ENCODE results near the gene IRX6.

IRX6 gene

GRCh38 chr16:55367301-55367811 is 43.4 kb downstream of the IRX6 start:
- no peak for DNase-seq (ENCODE audit: low read depth, low spot score)

GRCh38 chr16:55367866-55368603 is 44.0 kb downstream of the IRX6 start:
- DNase-seq (ENCODE audit: low read depth, low spot score) = no peak

GRCh38 chr16:55369151-55369550 is 45.1 kb downstream of the IRX6 start:
- no peak for DNase-seq (ENCODE audit: low read depth, low spot score)

DNA sequence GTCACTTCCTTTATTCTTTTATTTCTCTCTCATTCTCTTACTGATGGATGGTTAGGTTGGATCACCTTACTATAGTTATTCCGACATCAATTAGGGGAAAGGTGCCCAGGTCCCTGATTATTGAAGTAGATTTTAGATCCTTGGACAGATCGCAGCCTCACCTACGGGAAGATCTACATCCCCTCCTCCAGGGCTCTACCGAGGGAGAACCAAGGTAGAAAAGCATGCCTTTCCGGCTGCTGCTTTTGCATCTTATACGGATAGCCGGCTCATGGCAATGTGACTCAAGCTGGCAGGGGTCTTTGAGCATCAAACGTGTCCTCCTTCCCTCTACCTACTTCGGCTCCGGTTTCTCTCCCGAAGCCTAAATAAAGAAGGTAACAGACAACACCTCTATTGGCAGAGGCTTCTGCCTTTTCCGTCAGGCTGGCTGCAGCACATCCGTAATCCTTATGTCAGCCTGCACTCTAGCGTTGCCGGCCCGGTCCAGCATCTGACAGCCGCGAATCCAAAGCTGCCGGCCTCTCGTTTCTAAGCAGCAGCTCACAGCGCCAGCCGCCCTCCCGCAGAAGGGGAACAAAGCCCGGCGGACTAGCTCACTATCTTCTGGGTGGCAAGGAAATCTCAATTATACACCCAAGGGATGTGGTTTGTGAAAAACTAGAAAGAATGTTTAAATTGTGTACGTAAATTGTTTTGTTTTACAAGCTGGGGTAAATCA is 46.9 kb downstream of the IRX6 start:
- DNase-seq (ENCODE audit: low read depth, low spot score) = no peak

DNA sequence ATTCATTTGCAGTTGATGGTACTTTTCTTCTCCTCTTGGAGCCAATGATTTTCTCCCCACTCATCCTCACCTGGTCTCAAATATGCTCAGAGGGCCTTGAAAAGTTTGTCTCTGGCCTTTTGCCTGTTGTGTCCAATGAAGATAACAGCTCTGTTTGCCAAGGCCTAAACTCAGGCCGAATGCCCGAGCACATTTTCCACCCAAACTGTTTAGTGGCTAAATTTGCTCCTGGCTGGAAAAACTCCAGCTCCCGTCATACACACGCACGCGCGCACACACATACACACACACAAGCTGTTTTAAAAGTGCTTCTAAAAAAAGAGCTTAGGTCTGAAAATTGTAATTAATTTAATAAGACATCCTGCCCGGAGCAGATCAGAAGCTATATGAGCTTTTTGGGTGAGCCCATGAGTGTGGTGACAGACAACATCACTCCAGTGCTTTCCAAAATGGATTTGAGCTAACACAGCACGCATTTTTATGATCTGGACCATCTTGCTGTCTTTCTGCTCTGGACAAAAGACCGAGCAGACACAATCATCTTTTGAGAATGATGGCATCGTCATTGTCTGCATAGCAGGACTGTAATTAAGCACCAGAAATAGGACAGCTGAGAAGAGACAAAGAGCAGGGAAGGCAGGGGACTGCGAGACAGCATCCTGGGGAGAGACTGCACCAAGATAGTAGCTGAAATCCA is 48.9 kb downstream of the IRX6 start:
- DNase-seq (ENCODE audit: low read depth, low spot score) = no peak

GRCh38 chr16:55373489-55373832 is 49.5 kb downstream of the IRX6 start:
- DNase-seq (ENCODE audit: low read depth, low spot score) = no peak

DNA sequence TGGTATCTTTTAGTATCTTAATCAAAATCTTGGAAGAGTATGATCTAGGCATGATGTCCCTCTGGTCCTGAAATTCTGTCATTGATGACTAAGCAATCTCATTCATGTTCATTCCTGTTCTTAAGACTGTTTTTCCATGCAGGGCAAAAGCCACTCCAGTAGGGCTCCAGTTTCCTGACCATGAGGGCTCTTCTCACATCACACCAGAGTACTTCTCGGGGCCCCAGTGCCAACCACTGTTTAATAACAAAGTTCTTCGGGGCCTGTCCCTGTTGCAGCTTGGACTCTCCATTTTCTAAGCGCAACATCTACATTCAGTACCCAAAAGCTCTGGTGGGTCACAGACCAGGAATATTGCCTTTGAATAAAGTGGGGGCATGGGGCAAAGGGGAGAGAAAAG is 52.0 kb downstream of the IRX6 start:
- DNase-seq (ENCODE audit: low read depth, low spot score) = no peak

DNA sequence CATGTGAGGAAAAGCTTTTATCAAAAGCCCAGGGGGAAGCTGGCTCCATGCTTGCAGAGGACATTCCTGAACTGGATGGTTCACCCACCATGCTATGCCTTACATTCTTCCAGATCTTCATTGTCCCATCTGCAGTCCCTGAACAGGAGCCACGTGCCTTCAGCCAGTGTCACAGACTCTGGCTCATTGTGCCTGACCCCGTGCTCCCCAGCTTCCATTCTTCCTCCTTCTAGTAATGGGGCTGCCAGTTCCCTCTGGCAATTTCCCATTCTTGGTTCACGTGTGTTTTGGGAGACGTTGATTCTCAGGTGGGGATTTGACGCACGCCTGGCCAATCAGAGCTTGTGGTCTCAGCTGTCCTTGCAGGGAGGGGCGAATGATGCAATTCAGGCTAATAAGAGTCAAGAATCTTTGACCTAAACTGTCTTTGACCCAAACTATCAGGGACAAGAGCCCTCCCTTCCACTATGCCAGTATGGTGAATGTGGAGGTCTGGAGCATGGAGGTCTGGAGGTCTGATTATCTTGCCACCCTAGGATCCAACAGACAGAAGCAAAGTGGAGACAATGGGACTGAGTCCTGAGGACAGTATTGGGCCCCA is 52.7 kb downstream of the IRX6 start:
- no peak for DNase-seq (ENCODE audit: low read depth, low spot score)

GRCh38 chr16:55377840-55378239 is 53.8 kb downstream of the IRX6 start:
- no peak for DNase-seq (ENCODE audit: low read depth, low spot score)

GRCh38 chr16:55378616-55379015 is 54.6 kb downstream of the IRX6 start:
- DNase-seq (ENCODE audit: low read depth, low spot score) = no peak

DNA sequence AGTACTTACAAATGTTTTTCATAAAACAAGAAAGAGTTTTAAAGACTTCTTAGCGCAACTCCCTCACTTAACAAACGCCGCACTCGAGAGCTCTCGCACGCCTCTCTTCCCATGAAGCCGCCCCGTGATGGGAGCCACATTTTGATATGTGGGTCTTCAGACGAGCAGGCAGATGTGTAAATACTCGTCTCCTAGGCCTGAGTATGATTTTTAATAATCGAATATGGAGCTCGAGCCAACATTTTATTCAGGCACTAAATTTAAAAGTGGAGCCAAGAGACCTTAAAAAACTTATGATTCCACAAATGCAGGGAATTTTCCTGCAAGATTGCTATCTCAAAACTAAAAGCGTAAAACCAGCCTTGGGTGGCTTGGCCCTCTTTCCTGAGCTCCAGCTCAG is 55.4 kb downstream of the IRX6 start:
- DNase-seq (ENCODE audit: low read depth, low spot score) = no peak

DNA sequence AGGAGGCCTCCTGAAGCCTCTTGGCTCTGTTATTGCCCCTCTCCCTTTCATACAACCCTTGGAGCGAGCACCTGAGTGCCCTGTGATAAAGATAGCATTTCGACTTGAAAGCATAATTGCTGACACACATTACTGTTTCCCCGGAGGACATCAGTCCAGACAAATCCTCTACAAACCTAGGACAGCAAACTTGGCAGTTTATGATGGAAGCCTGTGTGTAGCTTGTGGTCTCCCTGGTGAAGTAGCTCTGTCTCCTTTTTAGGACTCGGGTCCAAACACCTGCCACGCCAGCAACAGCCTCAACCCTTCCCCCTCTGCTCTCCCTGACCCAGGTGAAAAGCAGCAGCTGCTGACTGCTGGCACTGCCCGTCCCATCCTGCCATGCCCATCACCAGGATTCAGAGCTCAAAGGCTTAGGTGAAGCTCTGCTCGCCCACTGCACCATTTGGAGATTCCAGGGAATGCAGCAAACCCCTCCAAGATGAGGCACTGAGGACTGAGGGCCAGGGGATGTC is 55.9 kb downstream of the IRX6 start:
- no peak for DNase-seq (ENCODE audit: low read depth, low spot score)

Data from activated naive CD8-positive, alpha-beta T cell treated with anti-CD3 and anti-CD28 coated beads, Interleukin-2, amount 50 U/mL, for 16 hours (primary cell).